ENCODE measurements around the gene MGST1. TPM values are rescaled to one million over a fixed set of nuclear protein-coding genes. Genes with fewer than 3 reads are reported as not detected.

MGST1 gene
- total RNA-seq, 4 donors from 2014 or later, result 384 to 1,725 (median 624) TPM

DNA sequence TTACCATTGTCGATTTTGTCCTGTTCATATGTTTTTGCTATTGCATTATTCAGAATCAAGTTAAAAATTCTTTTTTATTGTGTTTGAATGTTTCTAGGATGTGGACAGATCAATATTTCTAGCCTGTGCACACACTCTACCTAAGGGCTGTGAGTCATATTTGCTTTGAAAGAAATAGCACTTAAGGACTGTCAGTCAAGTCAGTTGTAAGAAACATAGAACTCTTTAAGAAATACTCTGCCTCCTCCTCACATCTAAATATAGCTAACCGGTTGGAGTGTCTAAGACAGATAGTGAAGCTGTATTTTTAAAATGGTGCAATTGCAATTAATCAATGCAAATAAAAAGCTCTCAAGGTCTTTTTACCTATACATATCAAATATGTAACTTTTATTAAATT is 17.9 kb upstream of the MGST1 start:
- no peak for ATAC-seq (ENCODE audit: low FRiP score)
- no peak for DNase-seq (ENCODE audit: low spot score)
- TF ChIP-seq CTCF (IDR thresholded peaks at IDR 0.05), result no peak

GRCh38 chr12:16330560-16330959 is 16.9 kb upstream of the MGST1 start:
- no peak for ATAC-seq (ENCODE audit: low FRiP score)
- TF ChIP-seq CTCF (IDR thresholded peaks at IDR 0.05), result no peak
- DNase-seq (ENCODE audit: low spot score), result no peak

- TF ChIP-seq CTCF (IDR thresholded peaks at IDR 0.05), result no peak
- ATAC-seq (ENCODE audit: low FRiP score), result no peak
- DNase-seq (ENCODE audit: low spot score), result no peak
These were observed 15.4 kb upstream of the MGST1 start for GRCh38 chr12:16331998-16332397.

DNA sequence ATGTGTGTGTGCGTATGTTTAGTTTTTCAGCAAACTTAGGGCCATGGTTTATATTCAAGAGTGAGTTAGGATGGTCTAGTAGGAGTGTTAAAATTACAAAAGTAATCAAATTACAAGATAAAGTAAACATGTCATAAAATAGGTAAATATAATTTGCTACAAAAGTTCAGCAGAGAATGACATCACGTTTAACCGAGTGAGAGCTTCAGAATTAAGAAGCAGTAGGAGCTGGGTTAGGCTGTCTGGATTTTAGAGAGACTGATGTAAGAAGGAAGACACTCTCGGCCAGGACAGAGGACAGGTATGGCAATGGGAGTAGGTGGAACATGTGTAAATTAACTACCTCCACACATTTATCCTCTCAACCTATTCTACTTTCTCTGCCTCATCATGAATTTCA is 11.6 kb upstream of the MGST1 start:
- no peak for TF ChIP-seq CTCF (IDR thresholded peaks at IDR 0.05)
- ATAC-seq (ENCODE audit: low FRiP score), result no peak
- DNase-seq (ENCODE audit: low spot score), result no peak

GRCh38 chr12:16344269-16344668 is 3.2 kb upstream of the MGST1 start:
- ATAC-seq (ENCODE audit: low FRiP score) (no peak), DNase-seq (ENCODE audit: low spot score) (no peak)
- no peak for TF ChIP-seq CTCF (IDR thresholded peaks at IDR 0.05)

- TF ChIP-seq CTCF (IDR thresholded peaks at IDR 0.05), result no peak
- ATAC-seq (ENCODE audit: low FRiP score) (no peak), DNase-seq (ENCODE audit: low spot score) (no peak)
These were observed 2.3 kb upstream of the MGST1 start for GRCh38 chr12:16345105-16345504.

GRCh38 chr12:16346958-16347357 is 487 bp upstream of the MGST1 start:
- TF ChIP-seq CTCF (IDR thresholded peaks at IDR 0.05), result no peak
- DNase-seq (ENCODE audit: low spot score) (no peak), ATAC-seq (ENCODE audit: low FRiP score) (no peak)
